Loucy (cell line): ENCODE results near the gene PLAU.
"Not testable (repeated sequence)": the region's sequence is repeated elsewhere in the genome, so short reads cannot be mapped to it uniquely, and the experiment has no call there.

Source experiments
- H2AFZ ChIP-seq: fragments of 200-600 bp; sonication (generic); 2 replicates; pipeline ENCODE4 v1.6.0; 2016; ENCODE audit warnings: antibody characterized with exemption, mild to moderate bottlenecking, low read length, moderate library complexity
- H3F3A ChIP-seq: fragments of 200-600 bp; 2 replicates; pipeline ENCODE4 v1.6.0; 2016; ENCODE audit warnings: antibody characterized with exemption, low read depth, mild to moderate bottlenecking
- H3K27me3 ChIP-seq: fragments of 200-600 bp; sonication (generic); 2 replicates; pipeline ENCODE4 v1.6.1; 2014; ENCODE audit warnings: low read length, mild to moderate bottlenecking; ENCODE audit not compliant: insufficient read depth, poor library complexity, severe bottlenecking
- H3K36me3 ChIP-seq: fragments of 200-600 bp; sonication (generic); 2 replicates; pipeline ENCODE4 v1.6.1; 2016; ENCODE audit warnings: low read length; ENCODE audit not compliant: insufficient read depth
- H3K4me1 ChIP-seq: fragments of 200-600 bp; sonication (generic); 2 replicates; pipeline ENCODE4 v1.5.1; 2014; ENCODE audit warnings: low read length, mild to moderate bottlenecking; ENCODE audit not compliant: insufficient read depth, poor library complexity, severe bottlenecking
- H3K4me2 ChIP-seq: fragments of 200-600 bp; sonication (generic); 2 replicates; pipeline ENCODE4 v1.6.0; 2014; ENCODE audit warnings: antibody characterized with exemption, low read length, low read depth, mild to moderate bottlenecking; ENCODE audit not compliant: poor library complexity, severe bottlenecking
- H3K4me3 ChIP-seq: fragments of 200-600 bp; sonication (generic); 2 replicates; pipeline ENCODE4 v1.5.1; 2014; ENCODE audit warnings: low read length, mild to moderate bottlenecking, mixed read lengths; ENCODE audit not compliant: poor library complexity, severe bottlenecking
- H3K79me2 ChIP-seq: fragments of 200-600 bp; sonication (generic); 2 replicates; pipeline ENCODE4 v1.6.1; 2014; ENCODE audit warnings: low read length; ENCODE audit not compliant: insufficient read depth
- H3K9ac ChIP-seq: fragments of 200-600 bp; sonication (generic); 2 replicates; pipeline ENCODE4 v1.6.0; 2014; ENCODE audit warnings: mild to moderate bottlenecking, low read depth, low read length, moderate library complexity; ENCODE audit not compliant: poor library complexity, severe bottlenecking
- H3K9me2 ChIP-seq: fragments of 200-600 bp; sonication (generic); replicated peaks from 2 replicates; pipeline ENCODE4 v1.6.1; 2016; ENCODE audit warnings: low read depth, low read length, mixed read lengths
- H3K9me3 ChIP-seq: fragments of 200-600 bp; sonication (generic); 2 replicates; pipeline ENCODE4 v1.6.1; 2014; ENCODE audit warnings: mild to moderate bottlenecking, antibody characterized with exemption, low read length, low read depth; ENCODE audit not compliant: insufficient read depth
- H4K20me1 ChIP-seq: fragments of 200-600 bp; sonication (generic); 2 replicates; pipeline ENCODE4 v1.6.0; 2014; ENCODE audit warnings: antibody characterized with exemption, low read length, mild to moderate bottlenecking; ENCODE audit not compliant: insufficient read depth, poor library complexity, severe bottlenecking
- CTCF ChIP-seq: fragments of 200-600 bp; sonication (generic); conservative IDR thresholded peaks from 2 replicates; pipeline ENCODE4 v1.5.1; 2014; ENCODE audit warnings: mild to moderate bottlenecking, antibody characterized with exemption, low read length
- EZH2phosphoT487 ChIP-seq: fragments of 200-600 bp; IDR thresholded peaks from 2 replicates; pipeline ENCODE4 v1.6.1; 2018; ENCODE audit warnings: antibody characterized with exemption, mild to moderate bottlenecking, moderate library complexity, borderline replicate concordance

The PLAU gene

GRCh38 chr10:73962386-73962785 is 51.5 kb downstream of the PLAU start:
- Histone ChIP-seq H3K9me3 (no peaks in the 10 kb centered on the region), H2AFZ (no peak overlapping the region; the same call in 1 of the 2 replicates)

GRCh38 chr10:73963533-73963932 is 52.6 kb downstream of the PLAU start:
- not testable (repeated sequence) for H3K9me2 ChIP-seq, H3K9ac ChIP-seq, H3K79me2 ChIP-seq, H2AFZ ChIP-seq, H4K20me1 ChIP-seq, H3K9me3 ChIP-seq, H3K4me1 ChIP-seq, H3F3A ChIP-seq, H3K36me3 ChIP-seq, H3K4me3 ChIP-seq, H3K27me3 ChIP-seq, H3K4me2 ChIP-seq

More at GRCh38 chr10:73962386-73962785, 51.5 kb downstream of the PLAU start:
- Histone ChIP-seq H3K36me3 (no peaks in the 10 kb centered on the region), H3K9ac (no peak overlapping the region), H3K27me3 (no peaks in the 10 kb centered on the region), H3F3A (no peaks in the 10 kb centered on the region), H3K4me1 (peaks cover 2% of the 10 kb centered on the region), H3K4me3 (no peak overlapping the region), H3K9me2 (no peaks in the 10 kb centered on the region), H3K79me2 (no peaks in the 10 kb centered on the region), H4K20me1 (no peaks in the 10 kb centered on the region), H3K4me2 (no peak overlapping the region)
- TF ChIP-seq CTCF, result no peak
- TF ChIP-seq EZH2phosphoT487, result no peak

GRCh38 chr10:73964743-73965142 is 53.8 kb downstream of the PLAU start:
- Histone ChIP-seq H3K9me2 (no peaks in the 10 kb centered on the region), H3K4me2 (no peak overlapping the region), H4K20me1 (no peaks in the 10 kb centered on the region), H3F3A (no peaks in the 10 kb centered on the region), H2AFZ (no peak overlapping the region), H3K9me3 (no peaks in the 10 kb centered on the region), H3K27me3 (no peaks in the 10 kb centered on the region), H3K36me3 (no peaks in the 10 kb centered on the region), H3K79me2 (no peaks in the 10 kb centered on the region), H3K4me1 (no peaks in the 10 kb centered on the region), H3K9ac (no peak overlapping the region), H3K4me3 (no peak overlapping the region)
- no peak for TF ChIP-seq EZH2phosphoT487
- TF ChIP-seq CTCF, result no peak

- not testable (repeated sequence) for H3K79me2 ChIP-seq, H3K4me3 ChIP-seq, H3F3A ChIP-seq, H3K27me3 ChIP-seq, H3K36me3 ChIP-seq, H3K9me3 ChIP-seq, H3K9ac ChIP-seq, H2AFZ ChIP-seq, H3K9me2 ChIP-seq, H3K4me1 ChIP-seq, H3K4me2 ChIP-seq, H4K20me1 ChIP-seq
Observed at GRCh38 chr10:73965267-73965889, 54.4 kb downstream of the PLAU start.
